HCT116 (cell line): Measurements from ENCODE around the gene DCTN4. TPM values are rescaled to one million over a fixed set of nuclear protein-coding genes. Genes with fewer than 3 reads are reported as not detected.

Experiments used
- ATAC-seq: fragments of 200-7000 bp; cut with Tn5 transposase; 2 replicates; pipeline ENCODE4 v1.9.1; 2020; ENCODE audit warnings: mild to moderate bottlenecking, moderate library complexity
- BruUV-seq: library from RNA; stranded (reverse); fragments of 400-500 nt; replicated peaks from 2 replicates; lab custom pipeline; 2021; lab: Mats Ljungman, UMichigan
- CTCF ChIA-PET: fragments of 300-600 bp; sonication (Branson Sonifier 250); formaldehyde crosslinking; loops from one replicate; lab custom pipeline; 2021; ENCODE audit warnings: antibody characterized with exemption; lab: Charles Lee
- POLR2A ChIA-PET: fragments of 300-600, 350-600 bp; sonication (Branson Sonifier 250); formaldehyde crosslinking; loops from one replicate; lab custom pipeline; 2021; ENCODE audit warnings: antibody characterized with exemption; lab: Charles Lee
- RAD21 ChIA-PET, 2 experiments: fragments of 300-600 bp; sonication (Branson Sonifier 250); formaldehyde crosslinking; loops; one replicate each; lab custom pipeline; 2023; ENCODE audit warnings: low total read pairs in 2 of 2; ENCODE audit not compliant: uncharacterized antibody in 2 of 2, unreplicated experiment in 2 of 2, low non-redundant PET in 1 of 2; lab: Charles Lee
- DNase-seq: peaks from one replicate; pipeline ENCODE4 v3.0.0-alpha.2; 2010; ENCODE audit warnings: low read depth, low spot score
- H2AFZ ChIP-seq: fragments of 200-600 bp; shearing (Covaris generic), sonication (generic); 2 replicates; pipeline ENCODE4 v1.6.1; 2017; ENCODE audit warnings: low read depth, mixed run types, mixed read lengths, antibody characterized with exemption, low read length; ENCODE audit not compliant: poor library complexity, severe bottlenecking
- H3K27ac ChIP-seq: 2 replicates; pipeline ENCODE4 v1.5.1; 2012; ENCODE audit warnings: low read depth, low read length
- H3K27me3 ChIP-seq: fragments of 200-600 bp; sonication (generic); 2 replicates; pipeline ENCODE4 v1.6.1; 2016; ENCODE audit warnings: mixed run types, low read length, mixed read lengths; ENCODE audit not compliant: insufficient read depth
- H3K36me3 ChIP-seq, 2 experiments: fragments of 200-500 bp in 1 of 2; fragments of 200-600 bp in 1 of 2; sonication (Bioruptor generic) in 1 of 2; sonication (generic) in 1 of 2; 2 replicates each; pipeline versions ENCODE4 v1.5.1 to v1.6.1; 2014 to 2016; ENCODE audit warnings: low read length in 2 of 2, inconsistent platforms in 1 of 2, mixed read lengths in 1 of 2, mixed run types in 1 of 2; ENCODE audit not compliant: insufficient read depth in 2 of 2, control insufficient read depth in 1 of 2
- H3K4me1 ChIP-seq, 2 experiments: fragments of 200-600 bp in 1 of 2; sonication (generic) in 1 of 2; 2 replicates each; pipeline versions ENCODE4 v1.5.1 to v1.6.1; 2012 to 2017; ENCODE audit warnings: low read length in 2 of 2, inconsistent platforms in 1 of 2, mild to moderate bottlenecking in 1 of 2, mixed read lengths in 1 of 2, mixed run types in 1 of 2, moderate library complexity in 1 of 2; ENCODE audit not compliant: insufficient read depth in 2 of 2, control insufficient read depth in 1 of 2
- H3K4me2 ChIP-seq: fragments of 200-600 bp; sonication (generic); 2 replicates; pipeline ENCODE4 v1.6.1; 2017; ENCODE audit warnings: mixed run types, low read length, mixed read lengths
- H3K4me3 ChIP-seq, 2 experiments: fragments of 200-600 bp in 1 of 2; sonication (generic) in 1 of 2; replicated peaks in 1 of 2; 2 replicates each; pipeline ENCODE4 v1.5.1; 2011 to 2016; ENCODE audit warnings: low read length in 2 of 2, control low read depth in 1 of 2, low read depth in 1 of 2, mild to moderate bottlenecking in 1 of 2, mixed read lengths in 1 of 2, mixed run types in 1 of 2
- H3K79me2 ChIP-seq: fragments of 200-600 bp; sonication (generic); 2 replicates; pipeline ENCODE4 v1.6.1; 2017; ENCODE audit warnings: mild to moderate bottlenecking, mixed run types, low read length, moderate library complexity, mixed read lengths; ENCODE audit not compliant: insufficient read depth
- H3K9ac ChIP-seq: fragments of 200-600 bp; sonication (generic); 2 replicates; pipeline ENCODE4 v1.6.1; 2016; ENCODE audit warnings: low read length, mixed read lengths
- H3K9me2 ChIP-seq: fragments of 200-600 bp; sonication (generic), shearing (Covaris generic); 2 replicates; pipeline ENCODE4 v1.6.1; 2017; ENCODE audit warnings: mixed run types, mild to moderate bottlenecking, moderate library complexity; ENCODE audit not compliant: insufficient read depth
- H3K9me3 ChIP-seq, 2 experiments: fragments of 200-500 bp in 1 of 2; fragments of 200-600 bp in 1 of 2; sonication (Bioruptor generic) in 1 of 2; sonication (generic) in 1 of 2; 2 replicates each; pipeline ENCODE4 v1.6.1; 2014 to 2017; ENCODE audit warnings: low read length in 2 of 2, mixed read lengths in 2 of 2, inconsistent platforms in 1 of 2, low read depth in 1 of 2, mild to moderate bottlenecking in 1 of 2, mixed run types in 1 of 2, moderate library complexity in 1 of 2; ENCODE audit not compliant: control insufficient read depth in 1 of 2, insufficient read depth in 1 of 2
- H4K20me1 ChIP-seq: fragments of 200-600 bp; sonication (generic), shearing (Covaris generic); 2 replicates; pipeline ENCODE4 v1.6.1; 2017; ENCODE audit warnings: mixed run types, mild to moderate bottlenecking, moderate library complexity; ENCODE audit not compliant: insufficient read depth
- ATF3 ChIP-seq: IDR thresholded peaks from 2 replicates; pipeline ENCODE4 v1.6.1; 2012
- EGR1 ChIP-seq: IDR thresholded peaks from 2 replicates; pipeline ENCODE4 v1.6.1; 2012; ENCODE audit warnings: low read depth
- ELF1 ChIP-seq: IDR thresholded peaks from 2 replicates; pipeline ENCODE4 v1.6.1; 2012; ENCODE audit warnings: low read depth, borderline replicate concordance
- EZH2 ChIP-seq: fragments of 200-600 bp; sonication (generic); IDR thresholded peaks from 2 replicates; pipeline ENCODE4 v1.6.1; 2017; ENCODE audit warnings: antibody characterized with exemption, mixed run types
- EZH2phosphoT487 ChIP-seq: fragments of 200-600 bp; IDR thresholded peaks from 2 replicates; pipeline ENCODE4 v1.6.1; 2018; ENCODE audit warnings: antibody characterized with exemption, borderline replicate concordance
- JUND ChIP-seq: IDR thresholded peaks from 2 replicates; pipeline ENCODE4 v1.6.1; 2012
- POLR2A ChIP-seq: IDR thresholded peaks from 2 replicates; pipeline ENCODE4 v1.7.0; 2011; ENCODE audit warnings: borderline replicate concordance; ENCODE audit not compliant: insufficient read depth, insufficient read length; ENCODE audit errors: extremely low read depth
- SP1 ChIP-seq: IDR thresholded peaks from 2 replicates; pipeline ENCODE4 v1.6.1; 2012; ENCODE audit warnings: low read depth
- TCF7L2 ChIP-seq: IDR thresholded peaks from 2 replicates; pipeline ENCODE4 v1.7.0; 2011; ENCODE audit warnings: borderline replicate concordance, inconsistent platforms; ENCODE audit not compliant: insufficient read depth, insufficient read length; ENCODE audit errors: extremely low read depth
- YY1 ChIP-seq: IDR thresholded peaks from 2 replicates; pipeline ENCODE4 v1.6.1; 2011; ENCODE audit warnings: low read length, low read depth, moderate library complexity, mild to moderate bottlenecking; ENCODE audit not compliant: insufficient replicate concordance; ENCODE audit errors: extremely low read depth
- ZFX ChIP-seq: fragments of 450-650 bp; IDR thresholded peaks from 2 replicates; pipeline ENCODE4 v1.6.1; 2017
- ZNF274 ChIP-seq: fragments of 200-500 bp; sonication (Bioruptor generic); IDR thresholded peaks from 2 replicates; pipeline ENCODE4 v1.6.1; 2014; ENCODE audit warnings: mild to moderate bottlenecking, low read depth, low read length, inconsistent platforms
- intact Hi-C: fragments of 100-400 bp; cut with micrococcal nuclease; formaldehyde crosslinking; loops from 2 replicates; pipeline ENCODE4 v1.10.0; 2022
- total RNA-seq: library from RNA; stranded (reverse); gene quantifications from one replicate; pipeline ENCODE4 v1.2.1, GENCODE V29; 2021; ENCODE audit not compliant: unreplicated experiment
- TF ChIP-seq, protein P1 (sequence below): IDR thresholded peaks from 2 replicates; pipeline ENCODE4 v1.6.1; 2012
- TF ChIP-seq, protein P2 (sequence below), 3 experiments: fragments of 200-600 bp in 1 of 3; sonication (generic) in 1 of 3; IDR thresholded peaks in 2 of 3; conservative IDR thresholded peaks in 1 of 3; 2 replicates each; pipeline ENCODE4 v1.5.1; 2012 to 2017; ENCODE audit warnings: low read depth in 2 of 3, low read length in 2 of 3, antibody characterized with exemption in 1 of 3, borderline replicate concordance in 1 of 3, control low read depth in 1 of 3, mild to moderate bottlenecking in 1 of 3, mixed read lengths in 1 of 3, mixed run types in 1 of 3, moderate library complexity in 1 of 3; ENCODE audit not compliant: insufficient read depth in 1 of 3

The DCTN4 gene
- total RNA-seq, 1 experiment from 2014 or later: 78.8 TPM

DNA sequence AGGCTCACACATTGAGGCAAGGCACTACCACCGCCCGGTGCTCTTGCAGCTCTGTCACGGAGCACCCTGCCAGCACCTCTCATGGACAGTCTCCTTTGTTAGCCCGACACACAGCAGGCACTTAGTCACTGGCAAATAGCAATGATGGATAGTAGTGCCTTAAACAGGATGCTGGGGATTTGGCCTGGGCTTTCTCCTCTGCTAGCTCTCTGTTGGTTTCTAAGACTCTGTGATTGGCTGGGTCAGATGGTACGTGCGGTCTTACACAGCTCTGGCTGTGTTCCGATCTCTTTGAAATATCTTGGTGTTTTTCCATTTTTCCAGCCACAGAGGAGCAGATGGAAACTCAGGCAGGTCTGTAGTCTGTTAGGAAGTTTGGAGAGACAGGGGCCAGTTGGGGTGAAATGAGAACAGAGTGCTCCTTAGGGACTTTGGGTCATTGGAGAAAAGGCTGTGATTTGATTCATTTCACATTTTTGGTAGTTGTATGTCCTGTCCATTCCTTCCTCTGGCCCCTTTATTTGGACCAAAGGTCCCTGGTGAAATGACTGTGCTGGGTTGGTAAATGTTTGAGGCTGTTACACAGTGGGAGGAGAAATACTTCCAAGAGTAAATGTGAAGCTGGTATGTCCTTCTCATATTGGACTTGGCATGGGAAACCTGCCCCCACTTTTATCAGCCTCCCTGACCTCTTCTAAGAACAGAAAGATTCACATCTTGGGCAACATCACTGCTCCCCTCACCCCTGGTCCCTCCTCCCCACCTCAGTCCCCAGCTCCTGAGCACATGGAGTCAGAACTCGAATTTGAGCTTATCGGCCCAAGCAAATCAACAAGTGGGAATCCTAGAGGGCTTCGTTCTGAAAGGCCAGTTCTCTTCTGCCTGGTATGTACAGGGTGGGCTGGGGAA, 23.1 kb upstream of the DCTN4 start:
- ChIA-PET CTCF (interaction anchor here (1.8 kb wide), 1 partner anchor 221 kb away, joined by 4 read pairs; no protein-coding TSS in a partner anchor), RAD21 (no interaction called here), POLR2A (interaction anchor here (0.6 to 1.9 kb wide), 5 partner anchors 8 to 291 kb away, joined by 3 to 7 read pairs (median 4); partner anchors contain the start of gene DCTN4)
- Histone ChIP-seq H3K4me2 (peak overlapping the region; percentile 94), H3K36me3 (no peaks in the 10 kb centered on the region), H3K9ac (peak overlapping the region; percentile 26), H3K4me3 (no peak overlapping the region), H3K79me2 (peaks cover 74% of the 10 kb centered on the region), H2AFZ (no peak overlapping the region), H4K20me1 (no peaks in the 10 kb centered on the region), H3K27me3 (no peaks in the 10 kb centered on the region), H3K9me3 (no peaks in the 10 kb centered on the region), H3K4me1 (peaks cover 70 to 86% of the 10 kb centered on the region in 2 experiments), H3K27ac (peak overlapping the region; percentile 89), H3K9me2 (no peaks in the 10 kb centered on the region)
- DNase-seq (no peak), ATAC-seq (peak; percentile 12; the same call in 1 of the 2 replicates)
- intact Hi-C loops: loop anchor here (10.0 kb wide), 1 partner anchor 327 kb away; no protein-coding TSS in a partner anchor
- TF ChIP-seq SP1 (no peak), ELF1 (no peak), YY1 (no peak), JUND (no peak), ZNF274 (no peak), EGR1 (no peak), POLR2A (no peak), ATF3 (no peak), EZH2 (no peak), ZFX (no peak), TCF7L2 (no peak), EZH2phosphoT487 (no peak)
- TF ChIP-seq, protein P1, sequence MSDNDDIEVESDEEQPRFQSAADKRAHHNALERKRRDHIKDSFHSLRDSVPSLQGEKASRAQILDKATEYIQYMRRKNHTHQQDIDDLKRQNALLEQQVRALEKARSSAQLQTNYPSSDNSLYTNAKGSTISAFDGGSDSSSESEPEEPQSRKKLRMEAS: no peak
- TF ChIP-seq, protein P2, sequence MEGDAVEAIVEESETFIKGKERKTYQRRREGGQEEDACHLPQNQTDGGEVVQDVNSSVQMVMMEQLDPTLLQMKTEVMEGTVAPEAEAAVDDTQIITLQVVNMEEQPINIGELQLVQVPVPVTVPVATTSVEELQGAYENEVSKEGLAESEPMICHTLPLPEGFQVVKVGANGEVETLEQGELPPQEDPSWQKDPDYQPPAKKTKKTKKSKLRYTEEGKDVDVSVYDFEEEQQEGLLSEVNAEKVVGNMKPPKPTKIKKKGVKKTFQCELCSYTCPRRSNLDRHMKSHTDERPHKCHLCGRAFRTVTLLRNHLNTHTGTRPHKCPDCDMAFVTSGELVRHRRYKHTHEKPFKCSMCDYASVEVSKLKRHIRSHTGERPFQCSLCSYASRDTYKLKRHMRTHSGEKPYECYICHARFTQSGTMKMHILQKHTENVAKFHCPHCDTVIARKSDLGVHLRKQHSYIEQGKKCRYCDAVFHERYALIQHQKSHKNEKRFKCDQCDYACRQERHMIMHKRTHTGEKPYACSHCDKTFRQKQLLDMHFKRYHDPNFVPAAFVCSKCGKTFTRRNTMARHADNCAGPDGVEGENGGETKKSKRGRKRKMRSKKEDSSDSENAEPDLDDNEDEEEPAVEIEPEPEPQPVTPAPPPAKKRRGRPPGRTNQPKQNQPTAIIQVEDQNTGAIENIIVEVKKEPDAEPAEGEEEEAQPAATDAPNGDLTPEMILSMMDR (IDR thresholded peaks at IDR 0.05 in 2 of 3, conservative IDR thresholded peaks at IDR 0.05 in 1 of 3; ENCODE audit: borderline replicate concordance in 1 of 3, insufficient read depth in 1 of 3, low read depth in 2 of 3, low read length in 2 of 3): no peak
- no TSS peak for BruUV-seq
